Measurements from ENCODE around the gene ADTRP.
A peak's percentile ranks its signal among the peaks of the same experiment; 100 is the strongest.

Gene ADTRP

DNA sequence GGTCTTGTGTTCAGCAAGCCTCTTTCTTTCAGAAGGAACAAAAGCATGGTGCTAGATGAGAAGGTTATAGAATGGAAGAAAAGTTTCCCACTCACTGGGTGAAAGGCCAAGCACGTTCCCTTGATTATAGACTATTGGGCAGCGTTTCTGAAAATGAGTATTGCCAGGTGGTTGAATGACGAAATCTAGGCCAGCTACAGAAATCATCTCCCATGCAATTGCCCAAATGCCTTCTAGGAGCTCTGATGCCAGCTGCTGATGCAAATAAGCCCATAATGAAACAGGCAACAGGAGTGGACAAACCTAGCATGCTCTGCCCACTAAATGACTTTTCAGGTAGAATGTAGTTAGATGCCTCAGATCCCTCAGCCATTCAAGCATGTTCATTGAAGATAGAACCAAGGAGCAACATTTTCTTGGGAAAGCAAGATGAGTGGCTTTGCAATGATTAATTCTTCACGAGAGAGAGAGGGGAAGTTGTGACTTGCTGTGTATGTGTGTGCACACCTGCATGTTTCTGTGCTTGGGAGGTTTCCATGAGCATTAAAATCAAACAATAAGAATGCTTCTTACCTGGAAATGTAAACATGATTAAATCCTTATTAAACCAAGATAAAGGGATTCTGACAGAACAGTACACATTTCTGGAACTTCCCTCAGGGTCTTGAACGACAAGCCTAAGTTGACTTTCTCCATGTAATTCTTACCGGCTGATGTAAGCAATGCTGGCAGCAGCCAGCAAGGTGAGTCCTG is 43.6 kb downstream of the ADTRP start:
- ATAC-seq, result no peak
- peaks cover 25% of the 10 kb centered on the region for H3K4me1 Mint-ChIP-seq
- H3K9me3 Mint-ChIP-seq, result no peaks in the 10 kb centered on the region
- H3K36me3 Mint-ChIP-seq, result peaks cover 8% of the 10 kb centered on the region
- H3K27ac Mint-ChIP-seq, result no peak overlapping the region
- no peak for DNase-seq (ENCODE audit: low spot score in 2 of 2)
- H3K4me3 Mint-ChIP-seq, result no peak overlapping the region

DNA sequence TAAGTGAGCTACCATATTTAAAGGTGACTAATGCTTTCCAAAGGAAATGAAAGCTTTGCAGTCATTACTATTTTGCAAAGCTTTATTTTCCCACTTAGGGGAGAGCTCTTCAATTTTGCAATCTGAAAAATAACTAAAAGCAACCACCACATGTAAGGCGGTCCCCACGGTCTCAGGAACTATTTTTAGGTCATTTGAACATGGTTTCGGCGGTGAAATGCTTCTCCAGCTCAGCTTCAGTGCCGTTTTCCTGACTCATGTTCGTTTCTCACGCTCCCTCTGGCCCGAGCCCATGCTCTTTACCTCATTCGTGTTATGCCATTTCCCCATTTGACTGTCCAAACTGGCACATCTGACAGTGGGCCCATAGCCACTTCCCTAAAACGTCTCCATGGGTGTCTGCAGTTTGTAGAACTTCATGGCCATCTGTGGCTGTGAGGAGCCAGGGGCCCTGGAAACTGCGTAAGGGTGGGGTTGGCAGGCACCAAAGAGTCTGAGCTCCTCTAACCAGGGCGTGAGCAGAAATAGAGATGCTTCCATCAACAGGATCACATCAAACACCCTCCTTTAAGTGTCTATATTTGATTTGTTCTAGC is 46.5 kb downstream of the ADTRP start:
- Mint-ChIP-seq H3K27ac (peak overlapping the region; percentile 83), H3K4me1 (peaks cover 50% of the 10 kb centered on the region), H3K9me3 (no peaks in the 10 kb centered on the region), H3K4me3 (peak overlapping the region; percentile 35), H3K36me3 (peaks cover 8% of the 10 kb centered on the region)
- DNase-seq (ENCODE audit: low spot score in 2 of 2) (peak; percentile 26 to 59), ATAC-seq (peak; percentile 84)

GRCh38 chr6:11731423-11731822 is 47.2 kb downstream of the ADTRP start:
- peaks cover 50% of the 10 kb centered on the region for H3K4me1 Mint-ChIP-seq
- DNase-seq (ENCODE audit: low spot score in 2 of 2) (no peak), ATAC-seq (no peak)
- peak overlapping the region; percentile 83 for H3K27ac Mint-ChIP-seq
- no peaks in the 10 kb centered on the region for H3K9me3 Mint-ChIP-seq
- peak overlapping the region; percentile 35 for H3K4me3 Mint-ChIP-seq
- H3K36me3 Mint-ChIP-seq, result peaks cover 9% of the 10 kb centered on the region

- Mint-ChIP-seq H3K4me1 (peaks cover 50% of the 10 kb centered on the region), H3K27ac (peak overlapping the region; percentile 58), H3K4me3 (no peak overlapping the region), H3K36me3 (peaks cover 15% of the 10 kb centered on the region), H3K9me3 (no peaks in the 10 kb centered on the region)
- no peak for DNase-seq (ENCODE audit: low spot score in 2 of 2)
- ATAC-seq, result peak; percentile 40
These were observed 48.0 kb downstream of the ADTRP start for GRCh38 chr6:11730641-11731040.

GRCh38 chr6:11729076-11729475 is 49.5 kb downstream of the ADTRP start:
- peak overlapping the region; percentile 58 for H3K27ac Mint-ChIP-seq

GRCh38 chr6:11727998-11728961 is 50.3 kb downstream of the ADTRP start:
- ATAC-seq (peak; percentile 4), DNase-seq (ENCODE audit: low spot score in 2 of 2) (no peak)
- Mint-ChIP-seq H3K36me3 (peaks cover 21% of the 10 kb centered on the region), H3K4me3 (peak overlapping the region; percentile 56), H3K27ac (peak overlapping the region; percentile 58), H3K9me3 (no peaks in the 10 kb centered on the region), H3K4me1 (peaks cover 48% of the 10 kb centered on the region)

More at GRCh38 chr6:11729076-11729475, 49.5 kb downstream of the ADTRP start:
- ATAC-seq (peak; percentile 77), DNase-seq (ENCODE audit: low spot score in 2 of 2) (no peak)
- Mint-ChIP-seq H3K36me3 (peaks cover 15% of the 10 kb centered on the region), H3K4me1 (peaks cover 50% of the 10 kb centered on the region), H3K4me3 (peak overlapping the region; percentile 56), H3K9me3 (no peaks in the 10 kb centered on the region)

DNA sequence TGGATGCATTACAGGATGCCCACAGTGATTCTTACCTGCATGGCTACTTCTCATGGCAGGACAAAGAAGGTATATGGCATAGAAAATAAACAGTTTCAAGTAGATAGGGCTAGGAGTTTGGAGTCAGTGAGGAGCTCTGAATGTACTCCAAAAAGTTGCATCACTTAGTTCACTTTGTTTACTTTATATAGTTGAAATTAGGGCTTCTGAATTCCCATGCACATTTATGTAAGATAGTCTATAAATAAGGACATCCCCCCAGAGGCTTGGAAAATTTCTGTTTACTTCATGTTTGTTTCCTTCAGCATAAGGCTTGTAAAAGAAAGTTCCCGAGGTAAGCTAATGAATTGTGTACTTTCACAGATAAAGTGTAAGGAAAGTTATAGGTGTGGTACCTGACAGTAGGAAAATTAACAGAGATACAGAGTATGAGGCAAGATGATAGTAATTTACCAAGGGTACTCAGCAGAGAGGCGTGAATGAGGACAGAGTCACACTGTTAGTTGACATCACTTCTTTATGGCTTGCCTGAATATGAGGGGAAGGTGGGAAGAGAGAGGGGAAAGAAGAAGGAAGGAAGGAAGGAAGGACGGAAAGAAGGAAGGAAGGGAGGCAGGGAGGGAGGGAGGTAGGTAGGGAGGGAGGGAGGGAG is 51.1 kb downstream of the ADTRP start:
- H3K4me3 Mint-ChIP-seq, result peak overlapping the region; percentile 56
- ATAC-seq (no peak), DNase-seq (ENCODE audit: low spot score in 2 of 2) (no peak)
- H3K9me3 Mint-ChIP-seq, result no peaks in the 10 kb centered on the region
- peaks cover 49% of the 10 kb centered on the region for H3K4me1 Mint-ChIP-seq
- peaks cover 29% of the 10 kb centered on the region for H3K36me3 Mint-ChIP-seq
- H3K27ac Mint-ChIP-seq, result peak overlapping the region; percentile 58

GRCh38 chr6:11724286-11724685 is 54.3 kb downstream of the ADTRP start:
- Mint-ChIP-seq H3K36me3 (peaks cover 38% of the 10 kb centered on the region), H3K9me3 (peaks cover 3% of the 10 kb centered on the region), H3K27ac (no peak overlapping the region), H3K4me1 (peaks cover 37% of the 10 kb centered on the region), H3K4me3 (peak overlapping the region; percentile 56)
- no peak for DNase-seq (ENCODE audit: low spot score in 2 of 2)
- no peak for ATAC-seq

- H3K4me1 Mint-ChIP-seq, result peaks cover 25% of the 10 kb centered on the region
- H3K27ac Mint-ChIP-seq, result peak overlapping the region; percentile 82
These were observed 55.6 kb downstream of the ADTRP start for GRCh38 chr6:11722805-11723631.

GRCh38 chr6:11722220-11722619 is 56.4 kb downstream of the ADTRP start:
- peaks cover 22% of the 10 kb centered on the region for H3K4me1 Mint-ChIP-seq

More at GRCh38 chr6:11722805-11723631, 55.6 kb downstream of the ADTRP start:
- Mint-ChIP-seq H3K9me3 (peaks cover 3% of the 10 kb centered on the region), H3K4me3 (peak overlapping the region; percentile 56), H3K36me3 (peaks cover 50% of the 10 kb centered on the region)
- ATAC-seq (no peak), DNase-seq (ENCODE audit: low spot score in 2 of 2) (no peak)

DNA sequence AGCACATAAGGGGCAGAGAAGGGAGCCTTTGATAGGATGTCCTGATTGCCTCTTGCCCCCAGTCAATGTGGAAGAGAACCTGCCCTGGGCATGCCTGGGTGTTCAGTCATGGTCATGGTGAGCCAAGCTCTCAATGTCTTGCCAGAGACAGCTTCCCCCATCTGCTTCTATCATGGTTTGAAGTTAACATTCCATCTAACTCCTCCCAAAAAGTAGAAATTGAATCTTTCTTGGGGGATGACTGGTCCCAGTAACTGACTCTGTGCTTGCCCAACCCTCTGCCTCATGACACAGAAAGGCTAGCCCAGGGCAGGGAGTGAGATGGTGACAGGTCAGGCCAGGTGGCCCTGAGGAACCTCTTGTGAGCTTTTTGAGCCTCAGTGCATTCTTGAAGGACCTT is 60.1 kb downstream of the ADTRP start:
- Mint-ChIP-seq H3K9me3 (peaks cover 3% of the 10 kb centered on the region), H3K36me3 (peaks cover 61% of the 10 kb centered on the region), H3K27ac (no peak overlapping the region), H3K4me1 (peaks cover 36% of the 10 kb centered on the region), H3K4me3 (no peak overlapping the region)
- no peak for ATAC-seq
- no peak for DNase-seq (ENCODE audit: low spot score in 2 of 2)

More at GRCh38 chr6:11722220-11722619, 56.4 kb downstream of the ADTRP start:
- H3K9me3 Mint-ChIP-seq, result peaks cover 3% of the 10 kb centered on the region
- peaks cover 58% of the 10 kb centered on the region for H3K36me3 Mint-ChIP-seq
- ATAC-seq (no peak), DNase-seq (ENCODE audit: low spot score in 2 of 2) (no peak)
- H3K27ac Mint-ChIP-seq, result peak overlapping the region; percentile 66
- peak overlapping the region; percentile 56 for H3K4me3 Mint-ChIP-seq

GRCh38 chr6:11718031-11718430 is 60.6 kb downstream of the ADTRP start:
- H3K4me3 Mint-ChIP-seq, result no peak overlapping the region
- peaks cover 56% of the 10 kb centered on the region for H3K36me3 Mint-ChIP-seq
- peaks cover 36% of the 10 kb centered on the region for H3K4me1 Mint-ChIP-seq
- ATAC-seq, result no peak
- H3K9me3 Mint-ChIP-seq, result peaks cover 3% of the 10 kb centered on the region
- no peak for DNase-seq (ENCODE audit: low spot score in 2 of 2)
- H3K27ac Mint-ChIP-seq, result no peak overlapping the region

DNA sequence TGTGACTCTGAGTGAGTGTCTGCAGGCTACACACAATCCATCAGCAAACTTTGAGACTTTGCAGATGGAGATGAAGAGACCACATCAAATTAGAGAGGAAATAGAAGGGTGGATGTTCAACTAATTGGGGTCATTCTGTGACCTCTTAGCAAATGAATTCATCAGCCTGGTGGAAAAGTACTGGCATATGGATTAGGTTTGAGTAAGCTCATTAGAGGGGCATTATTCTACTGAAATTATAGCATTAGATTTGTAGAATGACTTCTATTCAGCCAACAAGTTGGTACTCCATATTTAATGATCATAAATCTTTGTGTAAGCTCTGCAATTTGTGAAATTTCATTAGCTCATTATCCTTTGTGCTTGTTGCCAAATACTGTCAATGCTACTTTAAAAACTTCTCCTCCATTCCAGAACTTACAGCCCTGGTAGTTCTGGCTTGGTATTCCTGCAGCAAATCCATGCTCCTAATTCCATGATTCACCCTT is 63.8 kb downstream of the ADTRP start:
- Mint-ChIP-seq H3K4me1 (peaks cover 55% of the 10 kb centered on the region), H3K27ac (peak overlapping the region; percentile 93), H3K4me3 (peak overlapping the region; percentile 65)

More for the DNA sequence above, 63.8 kb downstream of the ADTRP start:
- H3K36me3 Mint-ChIP-seq, result peaks cover 60% of the 10 kb centered on the region
- no peaks in the 10 kb centered on the region for H3K9me3 Mint-ChIP-seq
- DNase-seq (ENCODE audit: low spot score in 2 of 2), result no peak
- ATAC-seq, result no peak
